GM19438 (cell line): Measurements from ENCODE around the gene ITPK1.

Experiments
- ATAC-seq: cut with Tn5 transposase; IDR thresholded peaks from one replicate; pipeline ENCODE4 v1.9.1; 2021; ENCODE audit warnings: low read depth; ENCODE audit not compliant: unreplicated experiment

Gene ITPK1

GRCh38 chr14:92978229-92979021 is 137.3 kb downstream of the ITPK1 start:
- ATAC-seq, result no peak

- no peak for ATAC-seq
Measured at GRCh38 chr14:92976268-92976667, 139.5 kb downstream of the ITPK1 start.

GRCh38 chr14:92974541-92975345 is 141.0 kb downstream of the ITPK1 start:
- no peak for ATAC-seq

DNA sequence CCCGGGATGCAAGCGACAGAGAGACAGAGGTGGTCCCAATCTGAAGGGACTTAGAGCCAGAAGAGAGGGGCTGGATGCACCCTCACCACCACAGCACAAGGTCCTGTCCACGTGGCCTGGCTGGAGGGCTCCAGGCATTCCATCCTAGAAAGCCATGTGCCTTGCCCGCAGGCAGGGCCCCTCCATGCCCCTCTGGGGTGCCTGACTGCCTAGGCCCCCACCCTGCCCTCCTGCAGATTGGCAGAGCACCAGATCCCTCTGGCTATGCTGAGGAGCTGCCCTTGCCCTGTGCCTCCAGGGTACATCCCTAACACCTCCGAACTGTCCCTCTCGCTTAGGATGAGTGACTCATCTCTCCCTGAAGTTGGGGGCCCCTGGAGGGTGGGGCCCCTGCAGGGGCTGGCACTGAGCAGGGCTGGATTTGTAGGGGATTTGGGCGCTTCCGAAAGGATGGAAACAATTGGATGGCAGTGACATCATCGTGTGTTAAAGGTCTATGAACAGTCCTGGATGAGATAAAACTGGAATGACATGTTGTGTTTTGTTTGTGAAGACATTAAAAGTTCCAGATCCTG is 141.8 kb downstream of the ITPK1 start:
- no peak for ATAC-seq

- ATAC-seq, result no peak
Measured at GRCh38 chr14:92973261-92973797, 142.4 kb downstream of the ITPK1 start.

DNA sequence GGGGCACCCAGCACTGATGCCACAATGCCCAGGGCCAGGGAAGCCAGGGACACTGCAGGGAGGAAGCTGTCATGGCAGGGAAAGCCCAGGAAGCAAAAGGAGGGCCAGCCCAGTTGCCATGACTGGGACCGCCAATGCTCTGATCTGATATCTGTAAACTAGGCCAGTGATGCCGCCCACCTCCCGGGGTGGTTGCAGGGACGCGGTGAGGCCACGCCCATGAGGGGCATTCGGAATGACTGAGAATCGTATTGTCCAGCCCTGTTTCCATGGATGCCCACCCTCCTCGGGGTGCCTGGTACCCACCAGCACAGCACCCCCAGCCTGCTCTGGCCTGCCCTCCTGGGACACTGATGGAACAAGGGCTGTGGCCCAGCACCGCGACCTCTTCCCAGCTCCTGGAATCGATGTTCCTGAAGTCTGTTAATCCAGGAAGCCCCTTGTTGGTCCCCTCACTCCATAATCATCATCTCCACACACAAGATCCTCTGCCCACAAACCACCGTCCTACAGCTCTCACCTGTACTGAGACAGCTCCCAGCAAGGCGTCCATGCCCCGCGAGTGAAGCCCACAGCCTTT is 144.0 kb downstream of the ITPK1 start:
- ATAC-seq, result no peak

DNA sequence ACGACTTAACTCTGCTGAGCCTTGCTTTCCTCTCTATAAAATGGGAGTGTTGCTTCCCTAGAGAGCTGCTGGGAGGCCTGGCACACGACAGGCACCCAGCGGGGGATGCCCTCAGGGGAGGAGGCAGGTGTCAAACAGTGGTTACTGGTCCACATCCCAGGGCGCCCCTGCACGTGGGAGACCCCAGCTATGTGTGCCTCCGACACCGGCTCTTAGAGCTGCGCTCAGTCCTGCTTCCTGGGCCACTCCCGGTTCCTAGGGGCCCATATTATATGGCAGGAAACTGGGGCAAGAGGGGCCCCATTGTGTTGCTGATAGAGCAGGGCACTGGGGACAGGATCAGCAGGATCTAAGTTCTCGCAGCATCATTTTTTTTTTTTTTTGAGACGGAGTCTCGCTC is 145.5 kb downstream of the ITPK1 start:
- ATAC-seq, result no peak

DNA sequence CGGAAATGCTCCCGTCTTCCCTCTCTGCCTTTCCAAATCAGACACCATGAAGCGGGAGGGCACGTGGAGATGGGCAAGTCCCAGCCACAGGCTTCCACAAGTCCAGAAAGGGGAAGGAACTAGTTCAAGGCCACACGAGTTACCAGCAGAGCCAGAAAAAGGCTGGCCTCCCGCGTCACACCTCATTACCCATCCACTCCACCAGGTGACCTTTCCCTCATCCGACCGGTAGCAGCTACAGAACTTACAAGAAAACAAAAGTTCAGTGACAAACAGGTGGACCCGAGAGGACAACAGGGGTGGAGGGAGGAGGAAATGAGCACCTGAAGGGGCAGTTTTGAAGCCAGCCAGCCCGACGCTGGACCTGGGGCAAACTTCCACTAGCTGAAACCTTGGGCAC is 145.9 kb downstream of the ITPK1 start:
- no peak for ATAC-seq

DNA sequence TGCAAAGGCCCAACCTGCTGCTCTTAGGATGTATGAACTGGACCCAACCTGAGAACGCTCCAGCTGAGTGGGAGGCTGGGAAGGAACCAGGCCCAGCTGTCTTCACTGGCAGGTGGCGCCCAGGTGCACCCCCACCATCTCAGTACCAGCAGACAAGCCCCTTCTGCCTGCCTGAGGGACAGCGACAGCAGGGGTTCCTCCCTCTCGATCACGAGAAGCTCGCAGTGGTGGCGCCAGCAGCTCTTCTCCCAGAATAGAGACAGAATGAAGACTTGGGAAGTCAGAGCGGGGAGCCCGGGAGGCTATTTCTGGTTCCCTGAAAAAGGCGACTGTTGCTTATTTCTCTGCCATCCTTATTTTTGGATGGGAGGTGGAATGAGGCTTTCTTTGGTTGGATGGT is 146.3 kb downstream of the ITPK1 start:
- ATAC-seq, result no peak

DNA sequence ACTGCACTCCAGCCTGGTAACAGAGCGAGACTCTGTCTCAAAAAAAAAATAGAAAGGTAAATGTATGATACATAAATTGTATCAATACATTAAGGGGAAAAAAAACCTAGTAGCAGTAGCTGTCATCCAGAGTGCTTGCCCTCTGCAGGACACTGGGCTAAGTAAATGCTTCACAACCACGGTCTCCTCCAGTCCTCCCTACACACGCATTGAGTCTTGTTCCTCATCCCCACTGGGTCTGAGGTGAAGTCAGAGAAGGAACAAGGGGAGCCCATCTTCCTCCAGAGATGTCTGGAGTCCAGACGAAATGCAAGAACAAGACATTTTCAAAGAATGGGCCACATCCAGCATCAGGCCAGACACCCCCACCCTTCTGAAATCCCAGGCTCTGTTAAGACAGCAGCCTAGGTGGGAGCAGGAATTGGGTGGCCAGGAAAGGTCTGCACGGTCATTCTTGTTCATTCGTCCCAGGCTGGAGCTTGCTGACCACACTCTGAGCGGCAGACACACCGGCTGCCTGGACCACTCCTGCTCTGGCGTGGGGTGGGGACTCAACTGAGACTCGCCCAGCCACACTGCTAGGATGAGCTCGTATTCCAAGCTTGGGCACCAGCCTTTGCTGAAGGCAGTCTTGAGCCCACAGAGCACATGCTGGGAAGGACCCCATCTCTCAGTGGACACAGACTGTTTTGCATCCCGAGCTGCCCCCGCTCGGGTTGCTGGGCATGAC is 147.3 kb downstream of the ITPK1 start:
- ATAC-seq, result no peak

GRCh38 chr14:92967346-92967926 is 148.3 kb downstream of the ITPK1 start:
- ATAC-seq, result no peak

DNA sequence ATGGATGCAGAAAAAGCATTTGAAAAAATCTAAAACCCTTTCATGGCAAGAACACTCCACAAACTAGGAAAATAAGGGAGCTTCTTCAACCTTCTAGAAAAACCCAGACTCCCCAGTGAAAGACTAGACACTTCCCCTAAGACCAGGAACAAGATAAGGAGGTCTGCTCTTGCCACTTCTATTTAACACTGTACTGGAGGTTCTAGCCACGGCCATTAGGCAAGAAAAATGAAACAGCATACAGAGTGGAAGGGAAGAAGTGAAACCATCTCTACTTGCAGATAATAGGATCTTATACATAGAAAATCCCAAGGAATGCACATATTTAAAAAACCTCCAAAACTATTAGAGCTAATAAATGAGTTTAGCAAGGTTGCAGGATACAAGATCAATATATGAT is 150.4 kb downstream of the ITPK1 start:
- ATAC-seq, result no peak

DNA sequence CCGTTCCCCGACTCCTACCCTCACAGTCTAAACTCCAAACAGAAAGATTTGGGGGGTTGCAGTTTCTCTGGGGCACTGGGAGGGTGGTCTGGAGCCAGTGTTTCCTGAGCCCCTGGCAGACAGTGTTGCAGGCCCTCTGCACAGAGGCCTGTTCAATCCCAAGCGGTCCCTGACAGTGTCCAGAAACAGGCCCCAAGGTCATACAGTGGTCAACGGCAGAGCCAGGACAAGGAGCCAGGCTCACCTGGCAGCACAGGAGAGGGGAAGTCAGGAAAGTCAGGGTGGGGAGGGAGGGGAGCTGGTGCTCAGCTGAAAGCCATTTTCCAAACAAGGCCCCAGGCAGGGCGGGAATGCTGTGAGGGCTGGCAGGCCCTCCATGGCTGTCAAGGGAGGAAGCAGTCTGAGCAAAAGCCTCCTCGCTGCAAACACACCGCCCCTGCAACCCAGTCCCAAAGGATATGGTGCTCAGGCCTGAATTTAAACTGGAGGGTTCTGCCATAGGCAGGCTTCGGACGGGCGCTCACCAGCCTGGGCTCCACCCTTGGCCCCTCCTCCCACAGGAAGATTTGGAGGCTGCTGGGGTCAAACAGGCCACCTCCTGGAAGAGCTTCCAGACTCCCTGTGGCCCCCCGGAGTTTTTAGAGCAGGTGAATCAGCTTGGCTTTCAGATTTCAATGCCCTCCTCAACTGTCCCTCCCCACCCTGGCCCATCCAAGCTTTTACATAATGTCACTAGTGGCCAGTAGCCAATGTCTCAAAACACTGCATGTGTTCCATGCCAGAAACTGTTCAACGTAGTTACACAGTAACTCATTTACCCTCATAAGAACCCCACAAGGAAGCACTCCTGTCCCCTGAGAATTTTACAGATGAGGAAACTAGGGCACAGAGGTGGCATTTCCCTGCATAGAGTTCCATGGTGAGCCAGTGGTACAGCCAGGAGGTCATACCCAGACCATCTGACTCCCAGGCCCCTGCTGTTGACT is 151.3 kb downstream of the ITPK1 start:
- no peak for ATAC-seq

GRCh38 chr14:92963301-92964123 is 152.2 kb downstream of the ITPK1 start:
- ATAC-seq, result no peak

- no peak for ATAC-seq
Measured at GRCh38 chr14:92962831-92963095, 153.0 kb downstream of the ITPK1 start.

DNA sequence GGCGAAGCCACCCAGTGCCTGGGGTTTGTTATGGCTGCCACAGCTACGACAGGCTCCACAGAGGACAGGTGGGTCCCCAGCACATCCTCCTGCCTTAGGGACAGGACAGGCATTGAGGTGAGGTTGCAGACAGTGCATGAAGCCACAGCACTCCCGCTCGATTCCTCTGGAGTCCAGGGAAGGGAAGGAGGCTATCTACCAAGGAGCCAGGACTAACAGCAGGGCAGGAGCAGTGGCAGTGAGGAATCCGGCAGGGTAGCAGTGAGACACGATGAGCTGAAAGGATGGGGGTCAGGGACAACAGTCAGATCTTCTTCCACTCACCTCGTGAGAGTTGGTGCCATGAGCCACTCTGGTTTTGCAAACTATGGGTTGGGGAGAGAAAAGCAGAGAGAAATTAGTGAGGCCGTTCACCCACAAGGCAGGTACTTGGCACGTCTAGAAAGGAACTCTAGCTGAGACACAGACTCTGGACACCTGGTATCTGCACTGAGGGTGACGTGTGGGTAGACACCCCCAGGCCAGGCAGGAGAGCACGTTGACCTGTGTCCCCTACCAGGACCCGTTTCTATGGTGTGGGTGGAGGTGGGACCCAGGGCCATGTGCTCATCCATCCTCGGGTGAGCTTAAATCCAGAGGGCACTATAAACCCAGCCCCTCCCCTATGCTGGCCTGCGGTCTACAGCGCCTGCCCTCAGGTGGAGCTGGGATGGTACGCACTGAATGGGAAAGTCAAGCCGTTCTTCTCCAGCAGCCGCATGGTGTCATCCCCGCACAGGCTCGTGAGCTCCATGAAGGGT is 153.5 kb downstream of the ITPK1 start:
- ATAC-seq, result no peak

DNA sequence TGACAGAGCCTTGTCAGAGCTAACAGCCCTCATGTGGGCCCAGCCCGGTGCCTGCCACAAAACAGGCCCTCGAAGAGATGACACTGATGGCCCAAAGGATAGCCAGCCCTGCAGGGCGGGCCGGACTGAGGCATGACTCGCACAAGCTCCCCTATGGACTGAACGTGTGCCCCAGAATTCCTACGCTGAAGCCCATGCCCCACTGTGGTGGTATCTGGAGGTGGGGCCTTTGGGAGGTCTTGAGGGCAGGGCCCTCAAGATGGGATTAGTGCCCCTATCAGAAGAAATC is 154.2 kb downstream of the ITPK1 start:
- ATAC-seq, result no peak
